GM12874 (cell line): ENCODE data around the gene HOXB4.

Source experiments
- CTCF ChIP-seq: IDR thresholded peaks from 2 replicates; pipeline ENCODE4 v1.5.1; 2011; ENCODE audit warnings: low read depth, mild to moderate bottlenecking, control low read depth, low read length, moderate library complexity; ENCODE audit not compliant: insufficient read depth

HOXB4 gene

DNA sequence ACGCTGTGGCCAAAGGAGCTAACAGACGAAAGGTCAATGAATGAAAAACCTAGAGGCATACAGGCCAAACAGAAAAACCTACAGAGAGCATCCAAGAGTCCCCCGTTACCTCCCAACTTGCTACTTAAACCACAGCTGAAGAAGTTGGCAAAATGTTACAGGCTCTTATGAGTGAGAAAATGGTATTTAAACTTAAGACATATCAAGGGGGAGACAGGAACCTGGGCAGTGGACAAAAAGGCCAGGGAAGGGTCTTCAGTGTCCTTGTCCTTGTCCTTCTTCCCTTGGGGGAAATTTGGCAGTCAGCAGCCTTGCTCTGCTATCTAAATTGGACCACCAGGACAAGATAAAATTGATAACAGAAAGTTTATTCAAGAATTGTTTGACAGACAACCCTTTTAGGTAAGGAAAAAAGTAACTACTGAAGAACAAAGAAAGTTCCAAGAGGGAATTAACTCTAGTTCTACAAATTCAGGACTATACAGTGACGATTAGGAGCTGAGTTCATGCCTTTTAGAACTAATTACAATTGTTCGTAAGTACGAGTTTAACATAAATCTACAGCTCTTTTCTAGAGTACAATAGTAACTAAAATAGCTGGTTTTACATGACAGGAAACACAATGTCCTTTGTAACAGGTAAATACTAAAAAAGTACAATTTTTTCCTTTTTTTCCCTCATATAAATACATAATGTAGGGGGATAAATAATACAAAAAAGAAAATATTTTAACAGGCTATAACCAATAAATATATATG is 29.4 kb downstream of the HOXB4 start:
- TF ChIP-seq CTCF, result no peak

GRCh38 chr17:48547808-48548522 is 30.2 kb downstream of the HOXB4 start:
- no peak for TF ChIP-seq CTCF

GRCh38 chr17:48546924-48547807 is 31.0 kb downstream of the HOXB4 start:
- TF ChIP-seq CTCF, result no peak

DNA sequence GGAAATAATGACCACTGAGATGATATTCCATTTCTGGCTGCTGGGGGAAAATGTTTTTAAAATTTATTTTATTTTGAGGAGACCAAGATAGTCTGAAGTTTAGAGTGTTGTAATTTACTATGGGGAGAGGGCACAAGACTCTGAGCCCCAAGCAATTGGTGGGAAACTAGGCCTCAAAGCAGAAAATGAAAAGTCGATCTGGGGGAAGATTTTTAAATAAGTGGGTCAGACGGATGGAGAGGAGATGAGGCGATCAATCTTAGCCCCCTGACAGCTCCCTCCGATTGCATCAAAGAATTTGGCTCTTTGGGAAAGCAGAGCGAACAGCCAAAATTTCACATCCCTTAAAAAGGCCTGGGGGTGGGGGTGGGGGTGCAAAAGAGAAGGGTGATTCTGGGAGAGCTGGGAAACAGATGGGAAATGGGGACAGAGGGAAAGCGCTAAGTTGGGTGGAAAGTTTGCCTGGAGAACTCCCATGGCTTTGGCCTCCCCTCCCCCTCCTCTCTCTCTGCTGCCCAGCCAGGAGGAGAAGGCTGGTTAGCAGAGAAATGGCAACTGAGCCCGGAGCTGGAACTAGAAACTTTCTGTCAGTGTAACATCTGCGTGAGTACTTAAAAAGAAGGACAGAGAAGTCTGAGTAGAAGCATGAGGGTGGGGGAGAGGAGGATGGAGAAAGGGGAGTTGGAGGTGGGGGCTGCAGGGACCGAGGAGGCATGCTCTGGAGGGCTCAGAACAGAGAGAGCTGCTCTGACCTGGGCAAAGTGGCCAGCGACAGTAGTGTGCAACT is 31.8 kb downstream of the HOXB4 start:
- TF ChIP-seq CTCF, result no peak

- TF ChIP-seq CTCF, result no peak
Observed at GRCh38 chr17:48545539-48545938, 32.6 kb downstream of the HOXB4 start.

- no peak for TF ChIP-seq CTCF
Observed at GRCh38 chr17:48545022-48545375, 33.2 kb downstream of the HOXB4 start, which contains the start of gene HOXB2. Gene HOXB2, minus strand, starts transcription at chr17:48545109. Its CDS starts 198 bp downstream, at chr17:48544911.
